GM19324 (cell line): Measurements from ENCODE around the gene ADISSP.

ENCODE experiments used
- ATAC-seq: cut with Tn5 transposase; IDR thresholded peaks from one replicate; pipeline ENCODE4 v1.9.1; 2021; ENCODE audit warnings: mild to moderate bottlenecking, moderate library complexity; ENCODE audit not compliant: unreplicated experiment, low FRiP score

ADISSP gene

GRCh38 chr20:3757268-3757667 lies 10.3 kb downstream of the ADISSP start:
- no peak for ATAC-seq

GRCh38 chr20:3755814-3756480 lies 11.6 kb downstream of the ADISSP start:
- ATAC-seq: no peak

GRCh38 chr20:3755269-3755668 lies 12.3 kb downstream of the ADISSP start:
- no peak for ATAC-seq

- no peak for ATAC-seq
These were observed 13.3 kb downstream of the ADISSP start for GRCh38 chr20:3754276-3754630.

- ATAC-seq: no peak
These were observed 13.9 kb downstream of the ADISSP start for GRCh38 chr20:3753501-3754275.

- ATAC-seq: no peak
These were observed 14.5 kb downstream of the ADISSP start for GRCh38 chr20:3753098-3753497.

- no peak for ATAC-seq
These were observed 15.2 kb downstream of the ADISSP start for GRCh38 chr20:3752386-3752759.

- no peak for ATAC-seq
These were observed 15.7 kb downstream of the ADISSP start for GRCh38 chr20:3751675-3752385.

- no peak for ATAC-seq
These were observed 16.3 kb downstream of the ADISSP start for GRCh38 chr20:3751305-3751674.

GRCh38 chr20:3749689-3750531 lies 17.6 kb downstream of the ADISSP start:
- no peak for ATAC-seq

- ATAC-seq: no peak
These were observed 18.4 kb downstream of the ADISSP start for GRCh38 chr20:3749087-3749688.

- ATAC-seq: no peak
These were observed 19.5 kb downstream of the ADISSP start for GRCh38 chr20:3748073-3748472.

GRCh38 chr20:3747471-3747870 lies 20.1 kb downstream of the ADISSP start:
- ATAC-seq: no peak

- no peak for ATAC-seq
These were observed 21.8 kb downstream of the ADISSP start for GRCh38 chr20:3745686-3746173.

GRCh38 chr20:3744806-3745685 lies 22.5 kb downstream of the ADISSP start:
- ATAC-seq: no peak

- no peak for ATAC-seq
These were observed 23.5 kb downstream of the ADISSP start for GRCh38 chr20:3744037-3744436.

GRCh38 chr20:3743251-3743650 lies 24.3 kb downstream of the ADISSP start:
- no peak for ATAC-seq

GRCh38 chr20:3741836-3742458 lies 25.6 kb downstream of the ADISSP start:
- no peak for ATAC-seq
